HG02981 (cell line): Measurements from ENCODE around the gene ZNF284.
A peak's percentile ranks its signal among the peaks of the same experiment; 100 is the strongest.
"Not testable (repeated sequence)": the region's sequence is repeated elsewhere in the genome, so short reads cannot be mapped to it uniquely, and the experiment has no call there.

Source experiments
- ATAC-seq: cut with Tn5 transposase; IDR thresholded peaks from one replicate; pipeline ENCODE4 v1.9.1; 2021; ENCODE audit warnings: mild to moderate bottlenecking, moderate library complexity; ENCODE audit not compliant: unreplicated experiment

Gene ZNF284

GRCh38 chr19:44109458-44109857 is 37.5 kb downstream of the ZNF284 start:
- ATAC-seq = no peak

GRCh38 chr19:44111910-44112463 is 40.0 kb downstream of the ZNF284 start:
- ATAC-seq = no peak

- ATAC-seq = no peak
Observed at GRCh38 chr19:44112802-44113137, 40.8 kb downstream of the ZNF284 start.

GRCh38 chr19:44113138-44113783 is 41.3 kb downstream of the ZNF284 start, which contains the start of gene ZNF225:
Gene ZNF225 (plus strand): TSS chr19:44113399. CDS start chr19:44115828, 2,429 bp downstream.
- peak; percentile 89 for ATAC-seq

- ATAC-seq = no peak
Observed at GRCh38 chr19:44113784-44114390, 41.9 kb downstream of the ZNF284 start.

GRCh38 chr19:44121162-44121561 is 49.2 kb downstream of the ZNF284 start:
- ATAC-seq = not testable (repeated sequence)

- no peak for ATAC-seq
Observed at GRCh38 chr19:44131955-44132354, 60.0 kb downstream of the ZNF284 start.
